H9 (cell line): ENCODE measurements around the gene OR52W1. TPM values are rescaled to one million over a fixed set of nuclear protein-coding genes. Genes with fewer than 3 reads are reported as not detected.

Experiments used
- DNase-seq: peaks from one replicate; pipeline ENCODE4 v3.0.0-alpha.2; 2017
- H2AFZ ChIP-seq: one replicate; pipeline ENCODE4 v1.6.1; 2013; ENCODE audit warnings: mild to moderate bottlenecking, low read length, control low read depth, moderate library complexity
- H2AK5ac ChIP-seq: 2 replicates; pipeline ENCODE4 v1.6.1; 2013; ENCODE audit warnings: low read length, control low read depth, mixed read lengths; ENCODE audit not compliant: insufficient read length
- H2BK120ac ChIP-seq: one replicate; pipeline ENCODE4 v1.6.1; 2013; ENCODE audit warnings: low read depth, mild to moderate bottlenecking, low read length, control low read depth, inconsistent platforms; ENCODE audit not compliant: poor library complexity, severe bottlenecking
- H2BK12ac ChIP-seq: 2 replicates; pipeline ENCODE4 v1.6.1; 2013; ENCODE audit warnings: low read length, control low read depth, mixed read lengths, low read depth; ENCODE audit not compliant: insufficient read length
- H2BK15ac ChIP-seq: 2 replicates; pipeline ENCODE4 v1.6.1; 2013; ENCODE audit warnings: low read depth, low read length, control low read depth
- H2BK20ac ChIP-seq: one replicate; pipeline ENCODE4 v1.6.1; 2013; ENCODE audit warnings: low read depth, mild to moderate bottlenecking, low read length, control low read depth, inconsistent platforms; ENCODE audit not compliant: poor library complexity, severe bottlenecking
- H2BK5ac ChIP-seq: 2 replicates; pipeline ENCODE4 v1.6.1; 2013; ENCODE audit warnings: low read length, control low read depth, mixed read lengths; ENCODE audit not compliant: insufficient read length
- H3K14ac ChIP-seq: 2 replicates; pipeline ENCODE4 v1.6.1; 2013; ENCODE audit warnings: low read length, control low read depth; ENCODE audit not compliant: insufficient read depth
- H3K18ac ChIP-seq: 2 replicates; pipeline ENCODE4 v1.6.1; 2013; ENCODE audit warnings: low read depth, mild to moderate bottlenecking, mixed read lengths, low read length, control low read depth; ENCODE audit not compliant: insufficient read length
- H3K23ac ChIP-seq: 2 replicates; pipeline ENCODE4 v1.6.1; 2013; ENCODE audit warnings: low read length, control low read depth, mixed read lengths, low read depth; ENCODE audit not compliant: insufficient read length
- H3K23me2 ChIP-seq: 2 replicates; pipeline ENCODE4 v1.6.1; 2013; ENCODE audit warnings: low read depth, mild to moderate bottlenecking, mixed read lengths, low read length, control low read depth; ENCODE audit not compliant: insufficient read length, poor library complexity, severe bottlenecking
- H3K27ac ChIP-seq: 2 replicates; pipeline ENCODE4 v1.5.1; 2013; ENCODE audit warnings: low read length, control low read depth, mixed read lengths, low read depth; ENCODE audit not compliant: insufficient read length
- H3K27me3 ChIP-seq: 2 replicates; pipeline ENCODE4 v1.6.1; 2013; ENCODE audit warnings: low read length, control low read depth, inconsistent platforms; ENCODE audit not compliant: insufficient read depth
- H3K4ac ChIP-seq: 2 replicates; pipeline ENCODE4 v1.6.1; 2013; ENCODE audit warnings: low read depth, mild to moderate bottlenecking, control low read depth, inconsistent platforms, low read length, moderate library complexity
- H3K4me1 ChIP-seq: 2 replicates; pipeline ENCODE4 v1.6.1; 2013; ENCODE audit warnings: low read length, control low read depth, inconsistent platforms; ENCODE audit not compliant: insufficient read depth
- H3K4me2 ChIP-seq: 2 replicates; pipeline ENCODE4 v1.6.1; 2013; ENCODE audit warnings: low read length, control low read depth, mixed read lengths; ENCODE audit not compliant: insufficient read length, insufficient read depth
- H3K56ac ChIP-seq: 2 replicates; pipeline ENCODE4 v1.6.1; 2013; ENCODE audit warnings: low read depth, mild to moderate bottlenecking, mixed read lengths, low read length, control low read depth; ENCODE audit not compliant: insufficient read length
- H3K79me1 ChIP-seq: 2 replicates; pipeline ENCODE4 v1.6.1; 2013; ENCODE audit warnings: low read depth, mild to moderate bottlenecking, moderate library complexity, low read length, control low read depth, inconsistent platforms; ENCODE audit not compliant: insufficient read depth, poor library complexity, severe bottlenecking
- H3K79me2 ChIP-seq: 2 replicates; pipeline ENCODE4 v1.6.1; 2013; ENCODE audit warnings: low read length, control low read depth, inconsistent platforms; ENCODE audit not compliant: insufficient read depth
- H3K9ac ChIP-seq: 2 replicates; pipeline ENCODE4 v1.6.1; 2013; ENCODE audit warnings: low read length, control low read depth, mixed read lengths; ENCODE audit not compliant: insufficient read length; ENCODE audit errors: extremely low read depth
- H3K9me3 ChIP-seq: one replicate; pipeline ENCODE4 v1.6.1; 2013; ENCODE audit warnings: low read depth, low read length, inconsistent platforms; ENCODE audit not compliant: control insufficient read depth
- H3T11ph ChIP-seq: one replicate; pipeline ENCODE4 v1.6.1; 2013; ENCODE audit warnings: mild to moderate bottlenecking, low read length, control low read depth, inconsistent platforms
- H4K20me1 ChIP-seq: one replicate; pipeline ENCODE4 v1.6.1; 2013; ENCODE audit not compliant: control insufficient read depth, insufficient read length, insufficient read depth
- H4K5ac ChIP-seq: 2 replicates; pipeline ENCODE4 v1.6.1; 2013; ENCODE audit warnings: low read depth, mild to moderate bottlenecking, mixed read lengths, low read length, control low read depth; ENCODE audit not compliant: insufficient read length
- H4K8ac ChIP-seq: replicated peaks from 2 replicates; pipeline ENCODE4 v1.6.1; 2013; ENCODE audit warnings: low read length, control low read depth, mixed read lengths, low read depth; ENCODE audit not compliant: insufficient read length
- H4K91ac ChIP-seq: 2 replicates; pipeline ENCODE4 v1.6.1; 2013; ENCODE audit warnings: low read depth, mild to moderate bottlenecking, moderate library complexity, mixed read lengths, low read length, control low read depth; ENCODE audit not compliant: insufficient read length
- H3K27ac Mint-ChIP-seq, 3 experiments: 2 replicates in 2 of 3; 3 replicates in 1 of 3; pipeline ENCODE4 v1.8.0; 2020 to 2021; ENCODE audit warnings: mixed read lengths in 3 of 3, mild to moderate bottlenecking in 1 of 3, moderate library complexity in 1 of 3
- H3K27me3 Mint-ChIP-seq: 2 replicates; pipeline ENCODE4 v1.8.0; 2021; ENCODE audit warnings: low read depth, mild to moderate bottlenecking, moderate library complexity, mixed read lengths
- H3K36me3 Mint-ChIP-seq, 3 experiments: 2 replicates in 2 of 3; 3 replicates in 1 of 3; pipeline ENCODE4 v1.8.0; 2020 to 2021; ENCODE audit warnings: low read depth in 3 of 3, mixed read lengths in 3 of 3; ENCODE audit not compliant: insufficient read depth in 1 of 3
- H3K4me1 Mint-ChIP-seq, 2 experiments: 2 replicates each; pipeline ENCODE4 v1.8.0; 2020; ENCODE audit warnings: mixed read lengths in 2 of 2
- H3K4me3 Mint-ChIP-seq, 2 experiments: 2 replicates in 1 of 2; 3 replicates in 1 of 2; pipeline ENCODE4 v1.8.0; 2020 to 2021; ENCODE audit warnings: mild to moderate bottlenecking in 2 of 2, mixed read lengths in 2 of 2, moderate library complexity in 1 of 2
- H3K9me3 Mint-ChIP-seq, 2 experiments: 2 replicates in 1 of 2; 3 replicates in 1 of 2; pipeline ENCODE4 v1.8.0; 2020; ENCODE audit warnings: mild to moderate bottlenecking in 2 of 2, mixed read lengths in 2 of 2, moderate library complexity in 1 of 2
- WGBS: extraction: QIAGEN DNeasy Blood & Tissue Kit; methylation state at CpG from one replicate; pipeline ENCODE4 v1.1.7; 2013; ENCODE audit warnings: missing lambda C conversion rate, low lambda C conversion rate, mixed read lengths; ENCODE audit not compliant: insufficient read length; ENCODE audit errors: extremely low coverage; 5-methylcytosine and 5-hydroxymethylcytosine counted together
- total RNA-seq: library from RNA; stranded (reverse); gene quantifications from 2 replicates; pipeline ENCODE4 v1.2.1, GENCODE V29; 2021
- TF ChIP-seq, protein P1 (sequence below): fragments of 200-600 bp; sonication (generic); conservative IDR thresholded peaks from 3 replicates; pipeline ENCODE4 v1.8.0; 2021; ENCODE audit warnings: antibody characterized with exemption, mild to moderate bottlenecking

The OR52W1 gene
- total RNA-seq, 1 experiment from 2014 or later = not detected

DNA sequence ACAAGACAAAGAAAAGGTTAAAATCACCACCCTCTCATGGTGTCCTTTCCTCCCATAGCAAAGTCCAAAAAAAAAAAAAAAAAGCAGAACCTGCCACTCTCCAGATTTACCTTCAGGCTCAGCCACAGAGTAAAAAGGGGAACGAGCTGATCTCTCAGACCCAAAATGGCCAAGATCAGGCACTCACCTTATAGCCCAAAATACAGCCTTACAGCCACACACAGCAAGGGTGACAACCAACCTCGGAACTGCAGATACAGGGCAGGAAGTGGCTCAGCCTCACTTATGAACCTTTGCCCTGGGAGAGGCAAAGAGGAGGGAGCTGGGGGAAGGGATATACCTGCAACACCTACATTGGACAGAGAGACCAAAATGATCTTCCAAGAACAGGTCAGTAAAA is 30.9 kb downstream of the OR52W1 start:
- Histone ChIP-seq H3K18ac (no peak overlapping the region), H4K20me1 (no peaks in the 10 kb centered on the region), H3K9me3 (no peaks in the 10 kb centered on the region), H2BK12ac (no peak overlapping the region), H4K5ac (no peak overlapping the region), H3T11ph (no peak overlapping the region), H3K9ac (no peak overlapping the region), H2BK120ac (no peak overlapping the region), H3K56ac (no peak overlapping the region), H3K79me2 (peaks cover 13% of the 10 kb centered on the region; the same call in 1 of the 2 replicates), H3K27me3 (no peaks in the 10 kb centered on the region), H3K23me2 (peaks cover 7% of the 10 kb centered on the region), H3K4me2 (no peak overlapping the region), H3K4ac (no peak overlapping the region), H2BK15ac (no peak overlapping the region), H2AFZ (no peak overlapping the region), H2BK5ac (no peak overlapping the region), H2BK20ac (no peak overlapping the region), H3K79me1 (no peaks in the 10 kb centered on the region), H3K27ac (no peak overlapping the region), H3K23ac (no peak overlapping the region), H3K14ac (no peak overlapping the region), H3K4me1 (no peaks in the 10 kb centered on the region), H4K8ac (no peak overlapping the region), H2AK5ac (no peak overlapping the region), H4K91ac (no peak overlapping the region)
- peaks cover 7 to 11% of the 10 kb centered on the region in 2 experiments for H3K4me1 Mint-ChIP-seq
- no peaks in the 10 kb centered on the region for H3K27me3 Mint-ChIP-seq
- peaks cover 0 to 2% (median under 1%) of the 10 kb centered on the region in 3 experiments; a peak in 1 of 7 replicates for H3K36me3 Mint-ChIP-seq
- H3K9me3 Mint-ChIP-seq = no peaks in the 10 kb centered on the region
- H3K27ac Mint-ChIP-seq = no peak overlapping the region
- H3K4me3 Mint-ChIP-seq = no peak overlapping the region
- DNase-seq = no peak
- no CpG with 5 or more reads among the region's 2 CpGs for WGBS
- TF ChIP-seq, protein P1, sequence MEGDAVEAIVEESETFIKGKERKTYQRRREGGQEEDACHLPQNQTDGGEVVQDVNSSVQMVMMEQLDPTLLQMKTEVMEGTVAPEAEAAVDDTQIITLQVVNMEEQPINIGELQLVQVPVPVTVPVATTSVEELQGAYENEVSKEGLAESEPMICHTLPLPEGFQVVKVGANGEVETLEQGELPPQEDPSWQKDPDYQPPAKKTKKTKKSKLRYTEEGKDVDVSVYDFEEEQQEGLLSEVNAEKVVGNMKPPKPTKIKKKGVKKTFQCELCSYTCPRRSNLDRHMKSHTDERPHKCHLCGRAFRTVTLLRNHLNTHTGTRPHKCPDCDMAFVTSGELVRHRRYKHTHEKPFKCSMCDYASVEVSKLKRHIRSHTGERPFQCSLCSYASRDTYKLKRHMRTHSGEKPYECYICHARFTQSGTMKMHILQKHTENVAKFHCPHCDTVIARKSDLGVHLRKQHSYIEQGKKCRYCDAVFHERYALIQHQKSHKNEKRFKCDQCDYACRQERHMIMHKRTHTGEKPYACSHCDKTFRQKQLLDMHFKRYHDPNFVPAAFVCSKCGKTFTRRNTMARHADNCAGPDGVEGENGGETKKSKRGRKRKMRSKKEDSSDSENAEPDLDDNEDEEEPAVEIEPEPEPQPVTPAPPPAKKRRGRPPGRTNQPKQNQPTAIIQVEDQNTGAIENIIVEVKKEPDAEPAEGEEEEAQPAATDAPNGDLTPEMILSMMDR = no peak
